ENCODE data around the gene CPSF4L. TPM values are rescaled to one million over a fixed set of nuclear protein-coding genes. Genes with fewer than 3 reads are reported as not detected.

The CPSF4L gene
- total and polyA plus RNA-seq, 11 donors = not detected

DNA sequence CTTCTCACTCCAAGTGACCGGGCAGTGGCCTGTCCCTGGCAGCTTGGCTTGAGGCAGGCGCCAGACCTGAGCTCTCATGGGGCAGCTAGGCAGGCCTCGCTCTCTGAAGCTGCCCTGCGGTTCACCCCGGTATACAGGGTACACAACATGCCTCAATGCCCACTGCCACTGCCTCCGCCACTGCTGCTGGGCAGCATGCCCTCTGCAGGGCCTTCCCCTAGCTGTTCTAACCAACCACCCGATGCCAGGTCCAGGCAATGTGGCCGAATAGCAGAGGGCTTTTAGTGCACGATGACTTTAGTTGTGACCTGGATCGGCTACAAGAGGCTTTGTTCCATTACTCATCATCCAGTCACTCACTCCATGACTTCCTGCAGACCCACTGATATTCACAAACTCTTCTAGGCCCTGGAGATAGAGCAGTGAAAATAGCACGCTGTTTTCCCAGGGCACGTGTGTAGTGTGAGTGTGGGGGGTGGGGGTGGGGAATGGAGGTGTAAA is 30.4 kb upstream of the CPSF4L start:
- peak; percentile 73 to 83 (median 76) for ATAC-seq
- H3K4me3 ChIP-seq = peak overlapping the region in 5 of 12 donors; percentile 11 to 32 (median 23)
- H3K27me3 ChIP-seq = no peaks in the 10 kb centered on the region
- 24 to 35% (median 29%) methylated on average over 8 to 12 of the region's 12 CpGs for WGBS, 4 donors
- DNase-seq = peak; percentile 77 to 92 (median 79)
- no peak for TF ChIP-seq POLR2A (IDR thresholded peaks at IDR 0.05)
- peak in 1 of 12 donors; percentile 10 for TF ChIP-seq CTCF (IDR thresholded peaks at IDR 0.05)
- H3K4me1 ChIP-seq = peaks cover 29 to 93% (median 83%) of the 10 kb centered on the region in 12 donors
- H3K36me3 ChIP-seq = no peaks in the 10 kb centered on the region
- no peaks in the 10 kb centered on the region for H3K9me3 ChIP-seq
- intact Hi-C loops (cut with DNase I) = loop anchor here in 3 of 10 donors (2.0 kb wide), 3 partner anchors 15 to 19 kb away; no protein-coding TSS in a partner anchor
- H3K27ac ChIP-seq = peak overlapping the region; percentile 89 to 99 (median 96)

DNA sequence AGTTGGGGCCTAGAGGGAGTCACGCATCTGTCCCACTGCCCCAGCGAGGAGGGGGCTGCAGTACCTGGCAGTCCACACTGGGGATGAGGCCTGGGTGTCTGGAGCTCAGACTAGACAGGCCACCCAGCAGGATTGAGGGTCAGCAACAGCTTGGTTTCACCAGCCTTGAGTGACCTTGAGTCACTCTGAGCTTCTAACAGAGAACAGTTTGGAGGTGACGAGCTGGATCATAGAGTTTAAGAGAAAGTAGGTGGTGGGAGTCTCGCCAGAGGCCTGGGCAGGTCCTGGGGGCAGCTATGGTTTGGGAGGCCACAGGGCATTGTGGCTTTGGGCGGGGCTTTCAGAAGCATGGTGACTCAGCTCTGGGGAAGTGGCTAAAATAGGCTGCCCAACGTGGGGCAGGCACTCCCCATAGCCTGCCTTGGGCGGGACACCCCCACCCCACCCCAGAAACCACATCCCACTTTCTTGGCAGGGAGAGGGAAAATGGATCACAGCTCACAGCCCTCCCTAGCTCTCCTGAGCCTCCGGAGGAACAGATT is 29.7 kb upstream of the CPSF4L start:
- Histone ChIP-seq H3K9me3 (no peaks in the 10 kb centered on the region), H3K36me3 (peaks cover 0 to 4% (median under 1%) of the 10 kb centered on the region in 9 donors), H3K27me3 (no peaks in the 10 kb centered on the region), H3K27ac (peak overlapping the region; percentile 89 to 99 (median 96)), H3K4me3 (peak overlapping the region in 6 of 12 donors; percentile 4 to 32 (median 18)), H3K4me1 (peaks cover 29 to 100% (median 91%) of the 10 kb centered on the region in 12 donors)
- ATAC-seq (peak in 3 of 4 donors; percentile 44 to 58 (median 58)), DNase-seq (peak in 4 of 5 donors; percentile 70 to 90 (median 72))
- intact Hi-C loops (cut with DNase I) = no loop called here
- TF ChIP-seq CTCF (IDR thresholded peaks at IDR 0.05) (no peak), POLR2A (IDR thresholded peaks at IDR 0.05) (no peak)
- 48 to 64% (median 54%) methylated on average over 7 to 8 of the region's 8 CpGs for WGBS, 4 donors

- H3K4me3 ChIP-seq = no peak overlapping the region
- ATAC-seq (no peak), DNase-seq (no peak)
- peak overlapping the region; percentile 89 to 99 (median 96) for H3K27ac ChIP-seq
- WGBS, 4 donors = 80 to 90% (median 87%) methylated on average over 14 to 16 of the region's 16 CpGs
- intact Hi-C loops (cut with DNase I) = no loop called here
- H3K4me1 ChIP-seq = peaks cover 29 to 100% (median 96%) of the 10 kb centered on the region in 12 donors
- TF ChIP-seq POLR2A (IDR thresholded peaks at IDR 0.05) (no peak), CTCF (IDR thresholded peaks at IDR 0.05) (no peak)
- no peaks in the 10 kb centered on the region for H3K27me3 ChIP-seq
- H3K9me3 ChIP-seq = no peaks in the 10 kb centered on the region
- H3K36me3 ChIP-seq = peaks cover 0 to 11% (median 7%) of the 10 kb centered on the region in 9 donors
Measured at GRCh38 chr17:73290399-73291259, 28.9 kb upstream of the CPSF4L start.

Data from heart left ventricle (tissue), 16 donors.